IPS DF 4.7 (cell line): ENCODE data around the gene UCK1.

Source experiments
- DNase-seq: peaks from one replicate; pipeline ENCODE4 v3.0.0-alpha.2; 2013; ENCODE audit warnings: low spot score; ENCODE audit errors: extremely low read depth

The UCK1 gene

DNA sequence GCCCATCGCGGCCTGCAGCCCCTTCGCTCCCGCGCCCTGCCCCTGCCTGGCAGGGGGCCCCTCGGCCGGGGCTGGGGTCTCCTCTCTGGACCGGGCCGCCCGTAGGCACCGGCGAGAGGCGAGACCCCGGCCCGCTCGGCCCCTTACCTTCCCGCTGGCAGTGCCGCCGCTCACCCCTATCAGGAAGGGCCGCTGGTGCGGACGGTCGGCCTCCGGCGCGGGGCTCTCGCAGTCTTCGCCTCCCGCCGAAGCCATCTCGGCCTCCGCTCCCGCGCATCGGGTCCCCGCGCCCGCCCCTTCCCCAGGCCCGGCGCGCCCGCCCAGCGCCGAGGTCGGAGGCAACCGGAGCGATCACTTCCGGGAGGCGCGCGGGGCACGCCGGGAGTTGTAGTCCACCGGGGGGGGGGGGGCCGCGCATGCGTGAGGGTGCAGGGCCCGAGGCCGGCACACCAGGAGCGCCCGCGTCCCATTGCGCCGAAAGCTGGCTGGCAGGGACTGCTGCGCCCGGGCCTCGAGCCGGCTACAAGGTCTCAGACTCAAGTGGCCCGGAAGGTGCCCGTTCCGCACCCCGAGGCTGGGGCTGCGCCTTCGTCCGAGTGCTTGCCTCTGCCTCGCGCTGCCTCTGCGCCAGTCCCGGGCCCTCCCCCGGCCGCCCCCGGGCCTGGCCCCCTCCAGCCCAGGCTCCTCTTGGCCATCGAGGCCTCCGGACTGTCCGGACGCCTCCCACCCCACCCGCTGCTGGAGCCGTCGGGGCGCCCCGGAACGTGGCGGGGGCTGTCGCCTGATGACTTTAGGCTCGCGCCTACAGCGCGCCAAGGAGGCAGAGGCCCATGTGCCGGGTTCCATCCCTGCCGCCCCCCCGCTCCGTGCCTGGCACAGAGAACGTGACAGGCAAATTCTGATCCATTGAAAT lies at the start of gene UCK1:
Gene UCK1, minus strand, starts transcription at position 344 of the 913 bp plus-strand sequence. Its CDS starts 89 bp downstream, at position 255.
- no peak for DNase-seq

DNA sequence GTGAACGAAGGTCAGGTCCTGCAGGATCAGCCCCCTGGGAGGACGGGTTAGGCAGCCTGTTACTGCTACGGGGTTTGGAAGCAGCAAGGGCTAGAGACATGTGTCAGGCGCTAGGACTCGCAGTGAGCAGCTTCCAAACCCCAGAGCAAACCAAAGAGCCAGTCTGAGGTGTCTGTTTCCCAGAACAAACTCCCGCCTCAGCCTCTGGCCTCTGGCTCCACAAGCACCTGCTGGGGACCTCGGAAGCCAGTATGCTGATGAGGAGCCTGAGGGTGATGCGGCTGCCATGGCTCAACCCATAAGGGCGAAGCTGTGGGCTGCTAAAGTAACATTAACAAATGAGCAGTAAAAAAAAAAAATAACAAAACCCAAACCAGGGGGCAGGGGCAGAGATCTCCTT lies 49.3 kb upstream of the UCK1 start:
- no peak for DNase-seq

GRCh38 chr9:131579789-131580211 lies 48.7 kb upstream of the UCK1 start:
- no peak for DNase-seq

- DNase-seq: no peak
These were observed 47.9 kb upstream of the UCK1 start for GRCh38 chr9:131578731-131579504.

DNA sequence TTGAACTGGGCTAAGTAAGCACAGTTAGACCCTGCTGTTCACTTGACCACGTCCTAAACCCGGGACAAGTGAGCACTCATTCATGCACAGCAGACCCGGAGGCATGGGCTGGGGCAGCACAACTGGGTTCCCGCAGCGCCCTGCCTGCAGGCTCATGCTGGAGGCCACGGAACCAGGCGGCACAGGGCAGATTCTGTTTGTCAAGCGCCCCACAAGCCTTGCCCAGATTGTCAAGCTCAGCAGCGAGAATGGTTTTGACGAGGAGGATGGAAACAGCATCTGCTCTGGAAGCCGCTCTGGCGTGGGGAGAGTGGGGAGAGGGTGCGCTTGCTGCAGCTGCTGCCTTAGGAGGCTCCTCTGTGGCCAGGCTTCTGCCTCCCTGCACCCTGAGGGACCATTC lies 47.0 kb upstream of the UCK1 start:
- no peak for DNase-seq

- no peak for DNase-seq
These were observed 46.2 kb upstream of the UCK1 start for GRCh38 chr9:131577005-131578000.

- no peak for DNase-seq
These were observed 45.1 kb upstream of the UCK1 start for GRCh38 chr9:131575946-131576853.

DNA sequence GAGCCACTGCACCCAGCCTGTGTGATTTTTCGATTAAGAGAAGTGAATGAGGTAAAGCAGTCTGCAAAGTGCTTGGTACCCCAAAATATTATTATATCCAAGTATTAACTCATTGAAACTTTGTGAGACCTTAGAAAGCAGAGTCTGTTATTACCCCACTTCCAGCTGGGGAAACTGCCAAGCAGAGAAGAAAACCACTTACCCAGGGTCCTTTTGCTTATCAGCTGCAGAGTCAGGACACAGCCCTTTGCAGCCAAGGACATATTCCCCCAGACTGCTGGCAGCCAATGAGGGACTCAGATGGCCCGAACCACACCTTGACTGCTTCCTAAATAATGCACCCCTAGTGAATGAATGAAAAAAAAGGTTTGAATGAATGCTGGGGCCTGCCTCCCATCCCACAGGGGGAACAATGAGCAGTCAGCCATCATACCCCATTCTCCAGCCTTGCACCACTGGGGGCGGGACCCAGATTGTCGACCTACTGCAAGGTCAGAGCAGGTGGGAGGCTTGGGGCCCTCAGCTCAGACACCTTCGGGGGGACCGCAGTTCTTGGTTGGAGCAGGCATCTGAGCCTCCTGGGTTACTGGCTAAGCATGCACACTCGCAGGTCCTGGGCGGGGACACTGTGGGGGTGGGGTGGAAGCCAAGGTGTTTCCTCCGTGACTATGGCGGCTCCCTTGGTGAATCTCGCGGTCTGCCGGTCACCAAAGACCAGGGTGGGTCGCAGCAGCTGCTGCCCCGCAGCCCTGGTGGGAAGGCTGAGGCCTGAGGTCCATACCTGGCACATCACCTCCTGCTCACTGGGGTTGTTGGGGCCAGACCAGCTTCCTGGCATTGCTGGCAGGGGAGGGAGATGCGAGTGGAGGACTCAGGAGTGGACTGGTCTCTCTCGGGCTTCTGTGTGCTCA lies 43.9 kb upstream of the UCK1 start:
- DNase-seq: no peak

DNA sequence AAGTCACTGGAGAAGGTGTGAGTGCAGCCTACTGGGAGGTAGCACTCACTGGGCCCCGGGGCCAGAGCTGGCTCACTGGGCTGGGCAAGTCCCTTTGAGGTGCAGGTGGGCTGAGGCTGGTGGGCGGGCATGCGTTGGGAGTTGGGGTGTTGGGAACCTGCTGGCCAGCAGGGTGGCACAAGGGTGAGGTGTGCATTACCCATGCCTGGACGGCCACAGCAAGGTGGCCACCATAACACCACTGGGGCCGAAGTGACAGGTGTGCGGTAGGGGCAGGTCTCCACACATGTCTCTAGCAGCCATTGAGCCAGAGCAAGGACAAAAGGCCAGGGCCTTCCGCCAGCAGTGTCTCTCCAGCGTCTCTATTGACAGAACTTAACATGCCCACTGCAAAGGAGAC lies 36.8 kb upstream of the UCK1 start:
- DNase-seq: no peak

GRCh38 chr9:131566158-131566557 lies 35.1 kb upstream of the UCK1 start:
- DNase-seq: no peak

DNA sequence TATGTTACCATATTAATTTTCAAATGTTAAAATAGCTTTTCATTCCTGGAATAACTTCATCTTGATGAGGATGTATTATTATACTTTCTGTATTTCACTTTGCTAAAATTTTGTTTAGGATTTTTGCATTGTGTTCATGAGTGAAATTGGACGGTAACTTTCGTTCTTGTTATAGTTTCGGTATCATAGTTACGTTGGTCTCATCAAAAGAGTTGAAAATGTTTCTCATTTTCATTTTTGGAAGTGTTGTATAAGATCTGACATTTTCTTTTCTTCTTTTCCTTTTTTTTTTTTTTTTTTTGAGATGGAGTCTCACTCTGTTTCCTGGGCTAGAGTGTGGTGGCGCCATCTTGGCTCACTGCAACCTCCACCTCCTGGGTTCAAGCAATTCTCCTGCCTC lies 34.3 kb upstream of the UCK1 start:
- DNase-seq: no peak

DNA sequence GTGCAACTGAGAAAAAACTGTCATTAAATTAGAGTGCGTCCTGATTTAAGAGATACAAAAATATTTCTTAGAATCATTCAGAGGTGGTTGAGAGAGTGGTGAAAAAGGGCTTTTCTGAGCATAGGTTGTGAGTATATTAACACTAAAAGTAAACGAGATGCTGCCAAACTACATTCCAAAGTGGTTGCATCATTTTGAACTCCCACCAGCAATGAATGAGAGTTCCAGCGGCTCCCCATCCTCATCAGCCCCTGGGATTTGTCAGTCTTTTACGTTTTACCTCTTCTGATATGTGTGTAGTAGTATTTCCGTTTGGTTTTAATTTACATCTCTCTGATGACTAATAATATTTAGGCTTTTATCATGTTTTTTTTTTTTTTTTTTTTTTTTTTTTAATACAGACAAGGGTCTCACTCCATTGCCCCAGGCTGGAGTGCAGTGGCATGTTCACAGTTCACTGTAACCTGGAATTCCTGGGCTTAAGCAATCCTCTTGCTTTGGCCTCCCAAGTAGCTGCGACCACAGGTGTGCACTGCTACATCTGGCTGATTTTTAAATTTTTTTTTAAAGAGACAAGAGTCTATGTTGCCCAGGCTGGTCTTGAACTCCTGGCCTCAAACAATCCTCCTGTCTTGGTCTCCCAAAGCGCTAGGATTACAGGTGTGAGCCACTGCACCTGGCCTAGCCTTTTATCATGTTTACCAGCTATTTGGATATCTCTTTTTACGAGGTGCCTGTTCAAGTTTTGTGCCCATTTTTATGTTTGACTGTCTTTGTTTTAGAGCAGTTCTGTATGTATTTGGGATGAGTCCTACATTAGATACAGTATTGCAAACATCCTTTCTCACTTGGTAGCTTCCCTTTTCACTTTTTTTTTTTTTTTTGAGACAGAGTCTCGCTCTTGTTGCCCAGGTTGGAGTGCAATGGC lies 31.2 kb upstream of the UCK1 start:
- no peak for DNase-seq

GRCh38 chr9:131559421-131560000 lies 28.4 kb upstream of the UCK1 start:
- DNase-seq: no peak

- DNase-seq: no peak
These were observed 26.9 kb upstream of the UCK1 start for GRCh38 chr9:131557855-131558548.

- no peak for DNase-seq
These were observed 25.0 kb upstream of the UCK1 start for GRCh38 chr9:131555841-131556673.

- no peak for DNase-seq
These were observed 23.8 kb upstream of the UCK1 start for GRCh38 chr9:131554843-131555351.
